Measurements from ENCODE around the gene TXK.

The TXK gene

DNA sequence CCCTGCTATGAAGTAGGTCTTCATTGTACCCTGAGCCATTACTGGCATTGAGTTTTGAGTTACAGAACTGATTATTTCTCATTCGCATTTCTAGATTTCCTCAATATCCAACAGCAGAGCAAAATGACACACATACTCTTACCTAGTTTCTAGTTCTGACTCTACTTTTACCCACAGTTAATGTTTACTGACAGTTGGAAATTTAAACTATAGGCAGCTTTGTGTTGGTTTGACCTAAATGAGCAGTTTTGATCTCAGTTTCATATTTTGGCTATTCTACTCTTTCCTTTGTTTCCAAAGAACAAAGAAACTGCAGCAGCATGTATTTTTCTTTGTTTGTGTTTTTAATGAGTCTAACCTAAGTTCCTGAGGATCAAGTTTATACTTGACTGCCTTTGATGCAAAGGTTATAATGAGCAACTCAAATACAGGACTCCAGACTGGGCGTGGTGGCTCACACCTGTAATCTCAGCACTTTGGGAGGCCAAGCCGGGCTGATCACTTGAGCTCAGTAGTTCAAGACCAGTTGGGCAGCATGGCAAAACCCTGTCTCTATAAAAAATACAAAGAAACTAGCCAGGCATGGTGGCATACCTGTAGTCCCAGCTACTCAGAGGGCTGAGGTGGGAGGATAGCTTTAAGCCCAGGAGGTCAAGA, 30.4 kb downstream of the TXK start:
- H3K9ac ChIP-seq (ENCODE audit: low read depth, low read length), result no peak overlapping the region
- H3K9me3 ChIP-seq (ENCODE audit: control insufficient read depth, insufficient read depth, low read length), result no peaks in the 10 kb centered on the region
- H3K4me3 ChIP-seq (ENCODE audit: low read depth, low read length), result no peak overlapping the region
- no peaks in the 10 kb centered on the region for H3K27me3 ChIP-seq (ENCODE audit: control insufficient read depth, insufficient read depth, low read length)
- no peaks in the 10 kb centered on the region for H3K36me3 ChIP-seq (ENCODE audit: control insufficient read depth, insufficient read depth, low read length)
- no peaks in the 10 kb centered on the region for H3K4me1 ChIP-seq (ENCODE audit: control insufficient read depth, insufficient read depth, low read length)
- no peak overlapping the region for H3K27ac ChIP-seq (ENCODE audit: low read depth, low read length)

DNA sequence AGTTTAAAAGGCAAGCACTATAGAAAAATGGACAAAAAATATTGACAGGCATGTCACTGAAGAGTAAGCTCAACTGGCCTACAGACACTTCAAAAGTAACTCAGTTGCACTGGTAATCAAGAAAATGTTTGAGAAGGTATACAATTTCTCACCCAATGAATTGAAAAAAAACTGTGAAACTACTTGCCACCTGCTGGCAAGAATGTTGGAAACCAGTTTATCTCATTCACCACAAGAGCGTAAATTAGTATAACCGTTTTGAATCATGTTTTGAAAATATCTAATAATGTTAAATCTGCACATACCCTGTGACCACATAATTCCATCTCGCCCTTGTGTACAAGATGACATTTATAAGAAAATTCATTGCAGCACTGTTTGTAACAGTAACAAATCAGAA, 31.7 kb downstream of the TXK start:
- H3K4me3 ChIP-seq (ENCODE audit: low read depth, low read length), result no peak overlapping the region
- H3K9ac ChIP-seq (ENCODE audit: low read depth, low read length), result no peak overlapping the region
- H3K36me3 ChIP-seq (ENCODE audit: control insufficient read depth, insufficient read depth, low read length), result no peaks in the 10 kb centered on the region
- H3K9me3 ChIP-seq (ENCODE audit: control insufficient read depth, insufficient read depth, low read length), result no peaks in the 10 kb centered on the region
- H3K4me1 ChIP-seq (ENCODE audit: control insufficient read depth, insufficient read depth, low read length), result no peaks in the 10 kb centered on the region
- H3K27ac ChIP-seq (ENCODE audit: low read depth, low read length), result no peak overlapping the region
- H3K27me3 ChIP-seq (ENCODE audit: control insufficient read depth, insufficient read depth, low read length), result no peaks in the 10 kb centered on the region

DNA sequence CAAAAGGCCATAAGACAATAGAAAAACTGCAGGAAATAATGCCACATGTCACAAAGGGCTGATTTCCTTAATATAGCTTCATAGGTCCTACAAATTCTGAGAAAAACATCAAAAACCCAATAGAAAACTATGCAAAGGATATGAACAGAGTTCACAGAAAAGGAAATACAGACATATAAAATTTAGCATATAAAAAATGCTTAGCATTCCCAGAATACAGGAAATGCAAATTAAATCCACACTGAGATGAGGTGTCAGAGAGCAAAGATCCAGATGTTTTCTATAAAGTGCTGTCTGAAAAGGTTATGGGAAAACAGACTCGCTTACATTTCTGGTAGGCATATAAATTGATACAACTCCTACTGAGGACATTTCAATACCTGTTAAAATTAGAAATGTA, 33.8 kb downstream of the TXK start:
- no peaks in the 10 kb centered on the region for H3K36me3 ChIP-seq (ENCODE audit: control insufficient read depth, insufficient read depth, low read length)
- H3K9me3 ChIP-seq (ENCODE audit: control insufficient read depth, insufficient read depth, low read length), result no peaks in the 10 kb centered on the region
- no peak overlapping the region for H3K9ac ChIP-seq (ENCODE audit: low read depth, low read length)
- no peak overlapping the region for H3K27ac ChIP-seq (ENCODE audit: low read depth, low read length)
- no peak overlapping the region for H3K4me3 ChIP-seq (ENCODE audit: low read depth, low read length)
- no peaks in the 10 kb centered on the region for H3K27me3 ChIP-seq (ENCODE audit: control insufficient read depth, insufficient read depth, low read length)
- no peaks in the 10 kb centered on the region for H3K4me1 ChIP-seq (ENCODE audit: control insufficient read depth, insufficient read depth, low read length)

DNA sequence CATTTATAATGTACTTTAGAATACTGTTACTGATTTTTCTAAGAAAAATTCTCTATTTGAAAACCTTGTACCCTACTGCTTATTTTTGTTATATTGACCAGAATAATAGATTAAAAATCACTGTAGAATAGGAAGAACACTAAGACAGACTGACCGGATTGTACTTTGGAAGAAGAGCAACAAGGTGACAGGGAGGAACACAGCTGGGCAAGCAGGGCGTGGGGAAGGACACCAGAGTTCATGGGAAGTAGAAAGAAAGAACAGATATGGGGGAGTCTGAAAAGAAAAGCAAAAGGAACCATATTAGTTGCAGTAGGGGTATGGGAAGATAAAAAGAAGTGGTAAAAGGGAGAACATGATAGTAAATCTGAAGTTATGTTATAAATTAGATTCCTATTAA, 38.6 kb downstream of the TXK start:
- Histone ChIP-seq H3K27ac (ENCODE audit: low read depth, low read length) (no peak overlapping the region), H3K9me3 (ENCODE audit: control insufficient read depth, insufficient read depth, low read length) (no peaks in the 10 kb centered on the region), H3K27me3 (ENCODE audit: control insufficient read depth, insufficient read depth, low read length) (no peaks in the 10 kb centered on the region), H3K4me1 (ENCODE audit: control insufficient read depth, insufficient read depth, low read length) (no peaks in the 10 kb centered on the region), H3K4me3 (ENCODE audit: low read depth, low read length) (no peak overlapping the region), H3K9ac (ENCODE audit: low read depth, low read length) (no peak overlapping the region), H3K36me3 (ENCODE audit: control insufficient read depth, insufficient read depth, low read length) (no peaks in the 10 kb centered on the region)

DNA sequence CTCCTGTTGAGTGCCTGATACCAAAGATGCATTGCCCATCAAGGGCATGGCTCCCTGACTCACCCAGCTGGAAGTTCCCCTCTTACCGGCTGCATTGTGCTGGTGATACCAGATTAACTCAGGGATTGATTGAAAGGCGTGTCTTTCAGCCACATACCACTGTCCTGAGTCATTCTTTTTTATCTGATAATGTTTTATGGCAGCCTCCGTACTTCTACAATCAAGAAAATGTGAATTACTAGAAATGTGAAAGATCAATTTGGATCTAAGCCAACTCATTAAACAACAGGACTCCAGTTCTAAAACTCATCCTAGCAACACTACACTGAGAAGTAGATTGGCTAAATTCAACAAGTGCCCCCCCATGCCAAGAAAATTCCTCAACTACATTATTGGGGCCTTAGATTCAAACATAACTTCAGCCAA, 40.0 kb downstream of the TXK start:
- no peaks in the 10 kb centered on the region for H3K36me3 ChIP-seq (ENCODE audit: control insufficient read depth, insufficient read depth, low read length)
- no peaks in the 10 kb centered on the region for H3K9me3 ChIP-seq (ENCODE audit: control insufficient read depth, insufficient read depth, low read length)
- no peaks in the 10 kb centered on the region for H3K27me3 ChIP-seq (ENCODE audit: control insufficient read depth, insufficient read depth, low read length)
- no peaks in the 10 kb centered on the region for H3K4me1 ChIP-seq (ENCODE audit: control insufficient read depth, insufficient read depth, low read length)
- H3K27ac ChIP-seq (ENCODE audit: low read depth, low read length), result no peak overlapping the region
- H3K4me3 ChIP-seq (ENCODE audit: low read depth, low read length), result no peak overlapping the region
- no peak overlapping the region for H3K9ac ChIP-seq (ENCODE audit: low read depth, low read length)

DNA sequence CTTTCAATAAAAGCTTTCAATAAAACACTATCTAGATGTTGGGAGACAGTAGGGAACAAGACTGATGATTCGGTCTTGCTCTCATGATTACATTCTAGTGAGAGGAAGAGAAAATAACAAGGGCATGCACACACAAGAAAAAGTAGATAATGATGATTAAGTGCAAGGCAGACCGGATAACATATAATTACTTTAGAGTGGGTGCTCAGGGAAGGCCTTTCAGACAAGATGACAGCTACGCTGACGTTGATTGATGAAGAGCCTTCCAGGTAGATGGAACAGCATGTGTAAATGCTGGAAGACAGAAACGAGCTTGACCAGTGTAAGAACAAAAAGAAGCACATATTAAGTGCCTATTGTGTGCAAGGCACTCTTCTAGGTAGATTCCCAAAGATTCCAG, 43.4 kb downstream of the TXK start:
- Histone ChIP-seq H3K36me3 (ENCODE audit: control insufficient read depth, insufficient read depth, low read length) (no peaks in the 10 kb centered on the region), H3K27me3 (ENCODE audit: control insufficient read depth, insufficient read depth, low read length) (no peaks in the 10 kb centered on the region), H3K4me3 (ENCODE audit: low read depth, low read length) (no peak overlapping the region), H3K4me1 (ENCODE audit: control insufficient read depth, insufficient read depth, low read length) (no peaks in the 10 kb centered on the region), H3K9me3 (ENCODE audit: control insufficient read depth, insufficient read depth, low read length) (no peaks in the 10 kb centered on the region), H3K9ac (ENCODE audit: low read depth, low read length) (no peak overlapping the region), H3K27ac (ENCODE audit: low read depth, low read length) (no peak overlapping the region)

DNA sequence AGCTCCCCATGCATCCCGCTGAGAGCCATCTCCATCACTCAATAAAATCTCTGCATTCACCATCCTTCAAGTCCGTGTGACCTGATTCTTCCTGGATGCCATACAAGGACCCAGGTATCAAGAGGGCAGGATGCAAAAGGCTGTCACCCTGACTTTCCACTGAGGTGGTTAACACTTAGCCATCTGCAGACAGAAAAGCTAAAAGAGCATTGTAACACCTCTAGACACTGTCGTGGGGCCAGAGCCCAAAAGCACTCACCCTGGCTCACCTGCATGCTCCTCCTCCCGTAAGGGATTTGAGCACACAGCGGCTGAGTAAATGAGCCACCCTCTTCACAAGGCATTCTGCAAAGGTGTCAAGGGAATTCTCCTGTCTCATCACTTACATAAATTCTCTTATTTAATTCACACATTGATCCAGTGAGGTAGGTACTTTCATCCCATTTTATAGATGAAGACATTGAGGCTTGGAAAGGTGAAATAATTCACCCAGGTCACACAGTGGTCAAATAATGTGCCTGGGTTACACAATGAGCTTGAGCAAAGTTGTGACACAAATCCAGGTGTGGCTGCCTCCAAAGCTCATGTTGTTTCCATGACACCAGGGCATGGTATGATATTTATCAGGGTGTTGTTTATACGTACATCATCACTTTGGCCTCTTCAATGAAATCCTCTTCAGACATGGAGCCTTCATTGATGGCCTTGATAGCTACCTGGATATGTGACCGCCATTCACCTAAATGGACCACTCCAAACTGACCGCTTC, 48.0 kb downstream of the TXK start:
- Histone ChIP-seq H3K27me3 (ENCODE audit: control insufficient read depth, insufficient read depth, low read length) (no peaks in the 10 kb centered on the region), H3K27ac (ENCODE audit: low read depth, low read length) (no peak overlapping the region), H3K9me3 (ENCODE audit: control insufficient read depth, insufficient read depth, low read length) (no peaks in the 10 kb centered on the region), H3K4me3 (ENCODE audit: low read depth, low read length) (no peak overlapping the region), H3K9ac (ENCODE audit: low read depth, low read length) (no peak overlapping the region), H3K4me1 (ENCODE audit: control insufficient read depth, insufficient read depth, low read length) (peaks cover 5% of the 10 kb centered on the region), H3K36me3 (ENCODE audit: control insufficient read depth, insufficient read depth, low read length) (no peaks in the 10 kb centered on the region)

DNA sequence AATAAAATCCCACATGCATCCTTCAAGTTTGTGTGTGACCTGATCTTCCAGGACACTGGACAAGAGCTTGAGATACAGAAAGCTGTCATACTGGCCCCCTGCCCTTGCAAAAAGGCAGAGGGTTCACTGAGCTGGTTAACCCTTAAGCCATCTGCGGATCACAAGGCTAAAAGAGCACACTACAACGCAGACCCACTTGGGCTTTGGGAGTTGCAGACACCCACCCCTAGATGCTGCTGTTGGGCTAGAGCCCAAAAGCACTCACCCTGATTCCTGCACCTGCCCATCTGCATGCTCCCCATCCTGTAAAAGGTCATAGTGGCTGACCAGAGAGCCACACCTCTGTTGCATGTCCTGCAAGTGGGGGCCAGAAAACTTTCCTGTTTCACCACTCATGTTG, 51.1 kb downstream of the TXK start:
- peaks cover 5% of the 10 kb centered on the region for H3K4me1 ChIP-seq (ENCODE audit: control insufficient read depth, insufficient read depth, low read length)
- H3K36me3 ChIP-seq (ENCODE audit: control insufficient read depth, insufficient read depth, low read length), result no peaks in the 10 kb centered on the region
- H3K9me3 ChIP-seq (ENCODE audit: control insufficient read depth, insufficient read depth, low read length), result no peaks in the 10 kb centered on the region
- H3K4me3 ChIP-seq (ENCODE audit: low read depth, low read length), result no peak overlapping the region
- H3K27me3 ChIP-seq (ENCODE audit: control insufficient read depth, insufficient read depth, low read length), result no peaks in the 10 kb centered on the region
- H3K9ac ChIP-seq (ENCODE audit: low read depth, low read length), result no peak overlapping the region
- H3K27ac ChIP-seq (ENCODE audit: low read depth, low read length), result no peak overlapping the region

DNA sequence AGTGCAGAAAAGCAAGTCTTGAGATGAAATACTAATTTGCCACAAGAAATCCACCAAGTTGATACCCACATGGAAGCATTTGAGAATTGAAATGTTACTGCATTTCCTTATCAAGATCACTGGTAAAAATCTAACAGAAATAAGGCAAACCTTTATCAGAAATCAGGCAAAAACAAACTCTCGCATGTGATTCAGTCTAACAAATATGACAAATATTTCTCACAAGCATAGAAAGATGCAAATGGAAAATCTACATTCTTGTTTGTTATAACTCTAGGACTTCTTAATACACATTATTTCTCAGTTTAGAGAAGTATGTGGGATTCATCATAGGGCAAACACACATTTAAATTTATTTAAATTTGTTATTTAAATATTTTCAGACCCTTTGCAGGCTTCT, 52.9 kb downstream of the TXK start:
- Histone ChIP-seq H3K27me3 (ENCODE audit: control insufficient read depth, insufficient read depth, low read length) (no peaks in the 10 kb centered on the region), H3K9me3 (ENCODE audit: control insufficient read depth, insufficient read depth, low read length) (no peaks in the 10 kb centered on the region), H3K4me3 (ENCODE audit: low read depth, low read length) (no peak overlapping the region), H3K36me3 (ENCODE audit: control insufficient read depth, insufficient read depth, low read length) (no peaks in the 10 kb centered on the region), H3K27ac (ENCODE audit: low read depth, low read length) (no peak overlapping the region), H3K9ac (ENCODE audit: low read depth, low read length) (no peak overlapping the region), H3K4me1 (ENCODE audit: control insufficient read depth, insufficient read depth, low read length) (peaks cover 5% of the 10 kb centered on the region)

DNA sequence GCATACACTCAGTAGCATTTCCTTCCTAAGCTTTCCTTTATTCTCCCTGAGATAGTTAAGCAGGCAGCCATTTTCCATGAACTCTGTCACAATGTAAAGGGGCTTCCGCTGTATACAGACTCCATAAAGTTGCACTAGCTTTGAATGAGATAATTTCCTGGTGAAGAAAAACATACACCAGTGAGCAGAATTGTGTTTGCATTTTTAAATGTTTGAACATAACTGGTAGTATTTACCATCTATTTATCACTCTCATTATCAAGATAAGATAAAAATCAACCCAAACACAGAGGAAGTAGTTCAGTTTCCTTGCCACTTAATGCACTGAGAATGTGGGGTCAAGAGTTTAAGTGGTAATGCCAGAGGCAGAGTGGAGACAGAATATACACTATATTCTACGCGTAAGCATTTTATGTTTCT, 54.1 kb downstream of the TXK start:
- H3K9ac ChIP-seq (ENCODE audit: low read depth, low read length), result no peak overlapping the region

DNA sequence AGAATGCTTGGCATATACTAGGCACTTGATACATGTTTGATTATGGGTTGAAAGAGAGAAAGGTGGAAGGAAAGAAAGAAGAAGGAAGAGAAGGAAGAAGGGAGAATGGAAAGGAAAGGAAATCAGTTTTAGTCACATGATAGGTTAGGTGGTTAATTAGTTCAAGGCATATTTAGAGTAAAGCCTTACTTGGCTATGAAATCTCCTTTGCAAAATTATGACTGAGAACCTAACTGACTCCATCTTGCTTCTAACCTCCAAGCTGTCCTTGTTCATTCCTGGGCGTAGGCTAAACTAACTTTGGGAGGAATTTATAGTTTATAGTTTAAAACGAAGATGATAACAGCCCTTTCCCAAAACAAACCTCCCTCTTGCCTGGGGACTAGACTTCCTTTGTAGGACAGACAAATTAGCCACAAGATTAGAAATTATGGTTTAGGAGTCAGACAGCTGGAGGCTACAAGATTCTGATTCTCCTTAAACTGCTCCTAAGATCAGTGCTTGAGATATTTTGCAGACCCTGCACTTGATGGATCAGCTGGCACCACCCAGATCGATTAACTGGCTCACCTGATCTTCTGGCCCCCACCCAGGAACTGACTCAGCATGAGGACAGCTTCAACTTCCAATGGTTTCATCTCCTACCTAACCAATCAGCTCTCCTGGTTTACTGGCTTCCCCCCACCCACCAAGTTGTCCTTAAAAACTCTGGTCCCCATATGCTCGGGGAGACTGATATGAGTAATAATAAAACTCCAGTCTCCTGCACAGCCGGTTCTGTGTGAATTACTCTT, 55.0 kb downstream of the TXK start:
- no peaks in the 10 kb centered on the region for H3K27me3 ChIP-seq (ENCODE audit: control insufficient read depth, insufficient read depth, low read length)
- H3K4me3 ChIP-seq (ENCODE audit: low read depth, low read length), result no peak overlapping the region
- no peak overlapping the region for H3K9ac ChIP-seq (ENCODE audit: low read depth, low read length)
- H3K4me1 ChIP-seq (ENCODE audit: control insufficient read depth, insufficient read depth, low read length), result peaks cover 5% of the 10 kb centered on the region
- no peak overlapping the region for H3K27ac ChIP-seq (ENCODE audit: low read depth, low read length)
- H3K36me3 ChIP-seq (ENCODE audit: control insufficient read depth, insufficient read depth, low read length), result no peaks in the 10 kb centered on the region
- H3K9me3 ChIP-seq (ENCODE audit: control insufficient read depth, insufficient read depth, low read length), result no peaks in the 10 kb centered on the region

More for the DNA sequence above, 54.1 kb downstream of the TXK start:
- Histone ChIP-seq H3K36me3 (ENCODE audit: control insufficient read depth, insufficient read depth, low read length) (no peaks in the 10 kb centered on the region), H3K4me3 (ENCODE audit: low read depth, low read length) (no peak overlapping the region), H3K4me1 (ENCODE audit: control insufficient read depth, insufficient read depth, low read length) (peaks cover 5% of the 10 kb centered on the region), H3K27me3 (ENCODE audit: control insufficient read depth, insufficient read depth, low read length) (no peaks in the 10 kb centered on the region), H3K9me3 (ENCODE audit: control insufficient read depth, insufficient read depth, low read length) (no peaks in the 10 kb centered on the region), H3K27ac (ENCODE audit: low read depth, low read length) (no peak overlapping the region)
